Breast epithelium (tissue), 4 donors: ENCODE data around the gene SEMA6D. TPM values are rescaled to one million over a fixed set of nuclear protein-coding genes. Genes with fewer than 3 reads are reported as not detected.

Experiments used
- DNase-seq, 2 donors: peaks; one replicate each; pipeline ENCODE4 v3.0.0-alpha.2; 2019; ENCODE audit warnings: low spot score in 2 of 2
- H3K27ac ChIP-seq, 2 donors: fragments of 200-600 bp; sonication (generic) in 1 of 2; one replicate each; pipeline ENCODE4 v1.5.1; 2016 to 2019; ENCODE audit warnings: mild to moderate bottlenecking in 1 of 2
- H3K27me3 ChIP-seq, 2 donors: fragments of 200-600 bp; sonication (generic) in 1 of 2; one replicate each; pipeline versions ENCODE4 v1.5.1 to v1.6.0; 2017 to 2019; ENCODE audit warnings: control low read depth in 1 of 2, mild to moderate bottlenecking in 1 of 2
- H3K36me3 ChIP-seq: fragments of 200-600 bp; one replicate; pipeline ENCODE4 v1.5.1; 2019
- H3K4me1 ChIP-seq, 2 donors: fragments of 200-600 bp; sonication (generic); one replicate each; pipeline ENCODE4 v1.5.1; 2016 to 2019; ENCODE audit warnings: control low read depth in 1 of 2
- H3K4me3 ChIP-seq, 3 donors: fragments of 200-600 bp; sonication (generic); 1 replicate in 2 of 3; 2 replicates in 1 of 3; pipeline ENCODE4 v1.5.1; 2016 to 2019; ENCODE audit warnings: mild to moderate bottlenecking in 3 of 3, moderate library complexity in 2 of 3
- H3K9me3 ChIP-seq, 2 donors: fragments of 200-600 bp; sonication (generic) in 1 of 2; one replicate each; pipeline ENCODE4 v1.5.1; 2016 to 2019; ENCODE audit warnings: control low read depth in 1 of 2
- CTCF ChIP-seq, 3 donors: fragments of 450-650 bp; IDR thresholded peaks; one replicate each; pipeline ENCODE4 v1.5.1; 2016 to 2017; ENCODE audit warnings: antibody characterized with exemption in 3 of 3, mild to moderate bottlenecking in 3 of 3, moderate library complexity in 3 of 3
- POLR2A ChIP-seq: fragments of 450-650 bp; IDR thresholded peaks from one replicate; pipeline ENCODE4 v1.6.1; 2016; ENCODE audit warnings: antibody characterized with exemption, mild to moderate bottlenecking, moderate library complexity
- POLR2AphosphoS5 ChIP-seq, 3 donors: sonication (generic); formaldehyde crosslinking; IDR thresholded peaks; one replicate each; pipeline ENCODE4 v1.6.1; 2017; ENCODE audit warnings: antibody characterized with exemption in 3 of 3
- intact Hi-C: fragments of 100-400 bp; cut with DNase I; formaldehyde crosslinking; loops from one replicate; pipeline ENCODE4 v1.15.1; 2023; ENCODE audit warnings: low total_unique reads
- total RNA-seq, 3 donors: library from RNA; depleted of rRNA; stranded (reverse); fragments of >200 nt; gene quantifications; one replicate each; pipeline ENCODE4 v1.1.0, GENCODE V29; 2016

Gene SEMA6D
- total RNA-seq, 3 donors from 2014 or later: 3.0 to 22.8 (median 10.5) TPM

GRCh38 chr15:47753591-47753990 lies 36.3 kb downstream of the SEMA6D start:
- no peak for DNase-seq
- H3K4me3 ChIP-seq: no peak overlapping the region
- H3K27me3 ChIP-seq: no peaks in the 10 kb centered on the region
- H3K4me1 ChIP-seq: no peaks in the 10 kb centered on the region
- TF ChIP-seq POLR2A (no peak), CTCF (IDR thresholded peaks at IDR 0.05) (no peak), POLR2AphosphoS5 (IDR thresholded peaks at IDR 0.05) (no peak)
- intact Hi-C loops: no loop called here
- no peaks in the 10 kb centered on the region for H3K36me3 ChIP-seq
- peaks cover 5 to 23% of the 10 kb centered on the region in 2 donors for H3K9me3 ChIP-seq
- H3K27ac ChIP-seq: no peak overlapping the region

GRCh38 chr15:47754312-47754711 lies 37.0 kb downstream of the SEMA6D start:
- no peaks in the 10 kb centered on the region for H3K4me1 ChIP-seq
- H3K27ac ChIP-seq: no peak overlapping the region
- no peaks in the 10 kb centered on the region for H3K36me3 ChIP-seq
- H3K4me3 ChIP-seq: no peak overlapping the region
- intact Hi-C loops: no loop called here
- peaks cover 5 to 23% of the 10 kb centered on the region in 2 donors for H3K9me3 ChIP-seq
- no peak for DNase-seq
- TF ChIP-seq CTCF (IDR thresholded peaks at IDR 0.05): no peak
- TF ChIP-seq POLR2A: no peak
- no peak for TF ChIP-seq POLR2AphosphoS5 (IDR thresholded peaks at IDR 0.05)
- no peaks in the 10 kb centered on the region for H3K27me3 ChIP-seq

GRCh38 chr15:47755941-47756340 lies 38.6 kb downstream of the SEMA6D start:
- peaks cover 5 to 23% of the 10 kb centered on the region in 2 donors for H3K9me3 ChIP-seq
- no peak overlapping the region for H3K27ac ChIP-seq
- no peak for DNase-seq
- TF ChIP-seq CTCF (IDR thresholded peaks at IDR 0.05) (no peak), POLR2AphosphoS5 (IDR thresholded peaks at IDR 0.05) (no peak), POLR2A (no peak)
- no peaks in the 10 kb centered on the region for H3K27me3 ChIP-seq
- no peak overlapping the region for H3K4me3 ChIP-seq
- H3K36me3 ChIP-seq: no peaks in the 10 kb centered on the region
- no peaks in the 10 kb centered on the region for H3K4me1 ChIP-seq
- intact Hi-C loops: no loop called here

GRCh38 chr15:47756872-47757271 lies 39.6 kb downstream of the SEMA6D start:
- Histone ChIP-seq H3K27me3 (no peaks in the 10 kb centered on the region), H3K4me3 (no peak overlapping the region), H3K36me3 (no peaks in the 10 kb centered on the region), H3K27ac (no peak overlapping the region), H3K4me1 (no peaks in the 10 kb centered on the region), H3K9me3 (peaks cover 5 to 23% of the 10 kb centered on the region in 2 donors)
- no peak for DNase-seq
- TF ChIP-seq POLR2AphosphoS5 (IDR thresholded peaks at IDR 0.05) (no peak), POLR2A (no peak), CTCF (IDR thresholded peaks at IDR 0.05) (no peak)
- intact Hi-C loops: no loop called here

GRCh38 chr15:47757331-47757730 lies 40.0 kb downstream of the SEMA6D start:
- DNase-seq: no peak
- TF ChIP-seq POLR2A (no peak), CTCF (IDR thresholded peaks at IDR 0.05) (no peak), POLR2AphosphoS5 (IDR thresholded peaks at IDR 0.05) (no peak)
- Histone ChIP-seq H3K4me1 (no peaks in the 10 kb centered on the region), H3K4me3 (no peak overlapping the region), H3K9me3 (peaks cover 5 to 23% of the 10 kb centered on the region in 2 donors), H3K36me3 (no peaks in the 10 kb centered on the region), H3K27me3 (no peaks in the 10 kb centered on the region), H3K27ac (no peak overlapping the region)
- intact Hi-C loops: no loop called here
